GM19324 (cell line): Measurements from ENCODE around the gene RHOF.

ENCODE experiments used
- ATAC-seq: cut with Tn5 transposase; IDR thresholded peaks from one replicate; pipeline ENCODE4 v1.9.1; 2021; ENCODE audit warnings: mild to moderate bottlenecking, moderate library complexity; ENCODE audit not compliant: unreplicated experiment, low FRiP score

The RHOF gene

DNA sequence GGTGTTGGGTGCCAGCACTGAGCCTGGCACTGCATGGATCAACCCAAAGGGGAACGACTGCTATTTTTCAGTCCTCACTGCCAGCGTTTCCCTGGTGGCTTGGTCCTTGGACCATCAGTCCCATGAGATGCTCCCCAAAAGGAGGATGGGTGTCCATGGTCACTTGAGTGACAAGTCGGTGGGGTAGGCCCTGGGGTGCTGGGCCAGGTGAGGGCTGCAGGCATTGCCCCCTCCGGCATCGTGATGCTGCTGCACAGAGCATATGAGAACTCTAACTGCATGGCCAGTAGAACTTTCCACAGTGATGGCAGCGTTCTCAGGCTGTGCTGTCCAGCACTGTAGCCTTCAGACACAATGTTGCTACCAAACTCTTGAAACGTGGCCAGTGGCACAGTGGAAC is 26.6 kb upstream of the RHOF start:
- no peak for ATAC-seq

GRCh38 chr12:121819212-121819949 is 25.9 kb upstream of the RHOF start:
- ATAC-seq: no peak

DNA sequence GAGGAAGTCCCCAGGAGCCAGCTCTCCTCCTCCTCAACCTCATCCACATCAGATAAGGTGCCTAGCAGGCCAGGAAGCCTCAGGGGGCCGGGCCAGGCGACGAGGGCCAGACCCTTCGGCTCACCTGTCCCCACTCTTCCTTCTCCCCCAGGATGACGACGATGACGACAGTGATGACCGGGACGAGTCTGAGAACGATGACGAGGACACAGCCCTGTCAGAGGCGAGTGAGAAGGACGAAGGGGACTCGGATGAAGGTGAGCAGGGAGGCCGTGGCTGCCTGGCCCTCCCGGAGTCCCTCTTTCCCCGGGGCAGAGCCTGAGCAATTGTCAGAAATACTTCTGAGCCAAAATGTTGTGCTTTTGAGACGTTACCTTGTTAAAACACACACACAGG is 24.2 kb upstream of the RHOF start:
- ATAC-seq: no peak

DNA sequence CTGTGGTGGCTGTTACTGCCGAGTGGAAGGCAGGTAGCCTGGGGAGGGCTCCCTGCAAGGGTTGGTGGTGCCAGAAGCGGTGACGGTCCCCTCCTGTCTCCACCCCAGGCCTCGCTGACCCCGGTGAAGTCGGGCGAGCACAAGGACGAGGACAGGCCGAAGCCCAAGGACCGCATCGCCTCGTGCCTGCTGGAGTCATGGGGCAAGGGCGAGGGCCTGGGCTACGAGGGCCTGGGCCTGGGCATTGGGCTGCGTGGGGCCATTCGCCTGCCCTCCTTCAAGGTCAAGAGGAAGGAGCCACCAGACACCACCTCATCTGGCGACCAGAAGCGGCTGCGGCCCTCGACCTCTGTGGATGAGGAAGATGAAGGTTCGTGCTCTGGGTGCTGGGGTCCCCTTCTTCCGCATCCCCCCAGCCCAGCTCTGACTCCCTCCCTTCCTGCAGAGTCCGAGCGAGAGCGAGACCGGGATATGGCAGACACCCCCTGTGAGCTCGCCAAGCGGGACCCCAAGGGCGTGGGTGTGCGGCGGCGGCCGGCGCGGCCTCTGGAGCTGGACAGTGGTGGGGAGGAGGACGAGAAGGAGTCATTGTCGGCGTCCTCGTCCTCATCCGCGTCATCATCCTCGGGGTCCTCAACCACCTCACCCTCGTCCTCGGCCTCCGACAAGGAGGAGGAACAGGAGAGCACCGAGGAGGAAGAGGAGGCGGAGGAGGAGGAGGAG is 23.6 kb upstream of the RHOF start:
- ATAC-seq: no peak

DNA sequence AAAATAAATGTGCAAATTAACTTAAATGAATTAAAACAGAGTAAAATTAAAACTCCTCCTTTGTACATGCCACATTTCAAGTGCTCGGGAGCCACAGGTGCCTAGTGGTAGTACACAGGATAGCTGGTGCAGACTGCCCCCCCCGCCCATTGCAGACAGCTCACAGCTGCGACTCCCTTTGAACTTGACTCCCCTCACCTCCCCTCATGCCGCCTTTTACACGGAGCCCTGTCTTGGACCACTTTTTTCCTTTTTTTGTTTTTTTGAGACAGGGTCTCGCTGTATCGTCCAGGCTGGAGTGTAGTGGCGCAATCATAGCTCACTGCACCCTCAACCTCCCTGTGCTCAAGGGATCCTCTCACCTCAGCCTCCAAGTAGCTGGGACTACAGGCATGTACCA is 21.8 kb upstream of the RHOF start:
- no peak for ATAC-seq

DNA sequence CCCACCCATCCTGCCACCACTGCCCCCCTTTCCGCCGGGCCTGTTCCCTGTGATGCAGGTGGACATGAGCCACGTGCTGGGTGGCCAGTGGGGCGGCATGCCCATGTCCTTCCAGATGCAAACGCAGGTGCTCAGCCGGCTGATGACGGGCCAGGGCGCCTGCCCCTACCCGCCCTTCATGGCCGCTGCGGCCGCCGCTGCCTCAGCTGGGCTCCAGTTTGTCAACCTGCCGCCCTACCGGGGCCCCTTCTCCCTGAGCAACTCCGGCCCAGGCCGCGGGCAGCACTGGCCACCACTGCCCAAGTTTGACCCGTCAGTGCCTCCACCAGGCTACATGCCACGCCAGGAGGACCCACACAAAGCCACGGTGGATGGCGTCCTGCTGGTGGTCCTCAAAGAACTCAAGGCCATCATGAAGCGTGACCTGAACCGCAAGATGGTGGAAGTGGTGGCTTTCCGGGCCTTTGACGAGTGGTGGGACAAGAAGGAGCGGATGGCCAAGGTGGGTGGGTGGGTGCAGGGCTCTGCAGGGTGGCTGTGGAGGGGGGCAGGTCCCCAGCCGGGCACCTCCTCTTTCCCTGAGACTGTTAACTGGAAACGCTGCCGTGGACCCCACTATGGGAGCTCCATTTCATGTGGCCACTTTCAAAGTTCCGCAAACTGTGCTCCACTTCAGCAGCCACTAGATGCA is 21.1 kb upstream of the RHOF start:
- ATAC-seq: no peak

GRCh38 chr12:121813951-121814350 is 20.5 kb upstream of the RHOF start:
- no peak for ATAC-seq

GRCh38 chr12:121812921-121813896 is 19.7 kb upstream of the RHOF start:
- no peak for ATAC-seq

DNA sequence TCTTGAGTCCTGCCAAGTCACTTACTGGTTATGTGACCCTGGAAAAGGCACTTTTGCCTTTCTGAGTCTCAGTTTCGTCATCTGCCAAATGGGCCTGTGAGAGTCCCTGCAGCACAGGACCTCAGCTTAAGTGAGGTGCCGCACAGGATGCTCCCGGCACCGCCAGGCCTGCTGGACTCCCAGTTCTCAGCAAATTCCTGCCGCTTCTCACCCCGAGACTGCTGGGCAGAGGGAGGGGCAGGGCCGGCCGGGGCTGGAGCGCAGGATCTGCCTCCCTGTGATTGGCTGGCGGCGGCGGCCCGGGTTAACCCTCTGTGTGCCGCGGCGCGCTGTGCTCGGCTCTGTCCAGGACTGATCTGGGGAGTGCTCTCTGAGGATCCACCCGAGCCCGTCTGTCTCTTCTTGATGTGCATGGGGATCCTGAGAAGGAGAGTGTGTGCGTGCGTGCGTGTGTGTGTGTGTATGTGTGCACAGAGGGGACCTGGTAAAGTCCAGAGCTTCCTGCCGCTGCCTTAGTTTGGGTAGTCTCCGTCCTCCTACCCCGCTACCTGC is 18.9 kb upstream of the RHOF start:
- no peak for ATAC-seq

- no peak for ATAC-seq
These were observed 18.2 kb upstream of the RHOF start for GRCh38 chr12:121811434-121812319.

GRCh38 chr12:121810833-121811433 is 17.4 kb upstream of the RHOF start:
- ATAC-seq: no peak

DNA sequence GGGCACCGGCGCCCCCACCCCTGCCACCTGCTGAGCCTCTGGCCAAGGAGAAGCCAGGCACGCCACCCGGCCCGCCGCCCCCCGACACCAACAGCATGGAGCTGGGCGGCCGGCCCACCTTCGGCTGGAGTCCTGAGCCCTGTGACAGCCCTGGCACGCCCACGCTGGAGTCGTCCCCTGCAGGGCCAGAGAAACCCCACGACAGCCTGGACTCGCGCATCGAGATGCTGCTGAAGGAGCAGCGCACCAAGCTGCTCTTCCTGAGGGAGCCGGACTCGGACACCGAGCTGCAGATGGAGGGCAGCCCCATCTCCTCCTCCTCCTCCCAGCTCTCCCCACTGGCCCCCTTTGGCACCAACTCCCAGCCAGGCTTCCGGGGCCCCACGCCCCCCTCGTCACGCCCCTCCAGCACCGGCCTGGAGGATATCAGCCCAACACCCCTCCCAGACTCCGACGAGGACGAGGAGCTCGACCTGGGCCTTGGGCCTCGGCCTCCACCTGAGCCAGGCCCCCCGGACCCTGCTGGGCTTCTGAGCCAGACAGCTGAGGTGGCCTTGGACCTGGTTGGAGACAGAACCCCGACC is 16.8 kb upstream of the RHOF start:
- ATAC-seq: no peak

DNA sequence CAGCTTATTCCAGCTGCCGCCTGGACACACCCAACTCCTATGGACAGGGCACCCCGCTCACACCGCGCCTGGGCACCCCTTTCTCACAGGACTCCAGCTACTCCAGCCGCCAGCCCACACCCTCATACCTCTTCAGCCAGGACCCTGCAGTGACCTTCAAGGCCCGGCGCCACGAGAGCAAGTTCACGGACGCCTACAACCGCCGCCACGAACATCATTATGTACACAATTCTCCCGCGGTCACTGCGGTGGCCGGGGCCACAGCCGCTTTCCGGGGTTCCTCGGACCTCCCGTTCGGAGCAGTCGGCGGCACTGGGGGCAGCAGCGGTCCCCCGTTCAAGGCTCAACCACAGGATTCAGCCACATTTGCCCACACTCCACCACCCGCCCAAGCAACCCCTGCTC is 16.2 kb upstream of the RHOF start:
- ATAC-seq: no peak

DNA sequence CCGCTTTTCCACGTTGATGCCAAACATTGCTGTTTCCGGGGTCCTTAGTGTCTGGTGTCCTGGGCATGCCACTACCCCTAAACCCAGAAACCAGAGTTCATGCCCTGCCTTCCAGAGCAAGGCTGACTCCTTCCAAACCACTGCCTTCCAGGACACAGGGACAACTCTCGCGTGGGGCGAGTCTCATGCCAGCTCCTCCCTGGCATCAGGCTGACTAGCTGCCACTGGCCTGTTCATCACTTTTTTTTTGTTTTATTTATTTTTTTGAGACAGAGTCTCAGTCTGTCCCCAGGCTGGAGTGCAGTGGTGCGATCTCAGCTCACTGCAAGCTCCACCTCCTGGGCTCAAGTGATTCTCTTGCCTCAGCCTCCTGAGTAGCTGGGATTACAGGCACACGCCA is 15.1 kb upstream of the RHOF start:
- no peak for ATAC-seq

DNA sequence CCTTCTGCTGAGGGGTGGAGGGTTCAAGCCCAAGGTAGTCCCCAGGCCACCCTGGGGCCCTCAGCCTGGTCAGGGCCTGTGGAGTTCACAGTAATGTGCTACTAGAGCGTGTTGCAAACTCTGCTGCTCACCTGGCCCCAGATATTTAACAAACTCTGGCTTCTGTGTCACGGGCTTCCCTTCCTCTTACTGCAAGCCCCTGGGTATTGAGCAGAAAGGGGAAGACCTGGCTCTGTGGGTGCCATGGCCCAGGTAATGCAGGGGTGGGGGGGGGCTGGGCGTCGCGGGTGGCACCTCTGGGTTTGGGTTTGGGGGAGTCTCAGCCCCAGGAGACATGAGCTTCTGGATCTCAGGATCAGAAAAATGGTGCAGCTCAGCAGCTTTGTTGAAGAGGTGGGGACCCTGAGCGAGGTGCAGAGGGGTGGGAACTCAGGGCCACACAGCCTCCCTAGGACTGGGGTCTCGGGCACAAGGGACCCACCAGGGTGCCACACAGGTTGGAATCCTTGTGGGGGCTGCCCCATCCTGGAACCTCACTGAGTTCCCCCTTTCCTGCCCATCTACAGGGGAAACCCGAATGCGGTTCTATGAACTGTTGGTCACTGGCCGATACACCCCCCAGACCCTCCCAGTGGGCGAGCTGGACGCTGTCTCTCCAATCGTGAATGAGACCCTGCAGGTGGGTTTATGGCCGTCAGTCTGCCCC is 14.3 kb upstream of the RHOF start:
- ATAC-seq: no peak

GRCh38 chr12:121806546-121807423 is 13.3 kb upstream of the RHOF start:
- no peak for ATAC-seq

GRCh38 chr12:121806009-121806545 is 12.6 kb upstream of the RHOF start:
- ATAC-seq: no peak
